Endodermal cell (in vitro differentiated cells): ENCODE results near the gene SMG7. TPM values are rescaled to one million over a fixed set of nuclear protein-coding genes. Genes with fewer than 3 reads are reported as not detected.

Experiments used
- DNase-seq: peaks from one replicate; pipeline ENCODE4 v3.0.0-alpha.2; 2017
- H3K27ac ChIP-seq: 2 replicates; pipeline ENCODE4 v1.5.1; 2013; ENCODE audit warnings: mild to moderate bottlenecking, low read depth, low read length, moderate library complexity
- H3K27me3 ChIP-seq: 2 replicates; pipeline ENCODE4 v1.6.1; 2013; ENCODE audit warnings: mild to moderate bottlenecking, low read length, moderate library complexity; ENCODE audit not compliant: insufficient read depth, control insufficient read depth, poor library complexity, severe bottlenecking
- H3K36me3 ChIP-seq: 2 replicates; pipeline ENCODE4 v1.7.0; 2013; ENCODE audit warnings: mild to moderate bottlenecking, low read length, moderate library complexity; ENCODE audit not compliant: control insufficient read depth, insufficient read depth
- H3K4me1 ChIP-seq: one replicate; pipeline ENCODE4 v1.7.0; 2013; ENCODE audit warnings: low read length; ENCODE audit not compliant: control insufficient read depth, insufficient read depth
- H3K4me3 ChIP-seq: 2 replicates; pipeline ENCODE4 v1.5.1; 2013; ENCODE audit warnings: mild to moderate bottlenecking, low read length, moderate library complexity
- H3K9ac ChIP-seq: 2 replicates; pipeline ENCODE4 v1.6.1; 2013; ENCODE audit warnings: mild to moderate bottlenecking, low read length, moderate library complexity; ENCODE audit not compliant: poor library complexity, severe bottlenecking; ENCODE audit errors: extremely low read depth
- H3K9me3 ChIP-seq: 2 replicates; pipeline ENCODE4 v1.6.1; 2013; ENCODE audit warnings: mild to moderate bottlenecking, low read length, moderate library complexity; ENCODE audit not compliant: control insufficient read depth
- H3K27ac Mint-ChIP-seq: 2 replicates; pipeline ENCODE4 v1.8.0; 2020; ENCODE audit warnings: mixed read lengths
- H3K27me3 Mint-ChIP-seq: 2 replicates; pipeline ENCODE4 v1.8.0; 2021; ENCODE audit warnings: mild to moderate bottlenecking, mixed read lengths; ENCODE audit not compliant: insufficient read depth
- H3K36me3 Mint-ChIP-seq: 2 replicates; pipeline ENCODE4 v1.8.0; 2020; ENCODE audit warnings: low read depth, mixed read lengths
- H3K4me1 Mint-ChIP-seq: 2 replicates; pipeline ENCODE4 v1.8.0; 2020; ENCODE audit warnings: mixed read lengths
- H3K4me3 Mint-ChIP-seq: 2 replicates; pipeline ENCODE4 v1.8.0; 2020; ENCODE audit warnings: mild to moderate bottlenecking, moderate library complexity, mixed read lengths
- H3K9me3 Mint-ChIP-seq: 2 replicates; pipeline ENCODE4 v1.8.0; 2020; ENCODE audit warnings: mild to moderate bottlenecking, mixed read lengths
- WGBS, 2 experiments: methylation state at CpG; one replicate each; pipeline versions ENCODE4 v1.1.5 to v1.1.7; 2013; ENCODE audit warnings: missing lambda C conversion rate in 2 of 2, mixed read lengths in 1 of 2; ENCODE audit not compliant: insufficient coverage in 1 of 2, insufficient read length in 1 of 2; 5-methylcytosine and 5-hydroxymethylcytosine counted together
- total RNA-seq, 2 donors: library from RNA; stranded (reverse); fragmentation: NEBNext Ultra II Directional in 1 of 2; extraction: Animal tissue kit (Norgen Biotek cat#: 25700) in 1 of 2; gene quantifications; 2 replicates in 1 of 2; 3 replicates in 1 of 2; pipeline ENCODE4 v1.2.1, GENCODE V29; 2021
- TF ChIP-seq, protein P1 (sequence below): fragments of 200-600 bp; sonication (generic); conservative IDR thresholded peaks from 2 replicates; pipeline ENCODE4 v1.5.0; 2021; ENCODE audit warnings: antibody characterized with exemption, mild to moderate bottlenecking

SMG7 gene
- total RNA-seq, 2 donors from 2014 or later, result 60.5 to 75.9 TPM

DNA sequence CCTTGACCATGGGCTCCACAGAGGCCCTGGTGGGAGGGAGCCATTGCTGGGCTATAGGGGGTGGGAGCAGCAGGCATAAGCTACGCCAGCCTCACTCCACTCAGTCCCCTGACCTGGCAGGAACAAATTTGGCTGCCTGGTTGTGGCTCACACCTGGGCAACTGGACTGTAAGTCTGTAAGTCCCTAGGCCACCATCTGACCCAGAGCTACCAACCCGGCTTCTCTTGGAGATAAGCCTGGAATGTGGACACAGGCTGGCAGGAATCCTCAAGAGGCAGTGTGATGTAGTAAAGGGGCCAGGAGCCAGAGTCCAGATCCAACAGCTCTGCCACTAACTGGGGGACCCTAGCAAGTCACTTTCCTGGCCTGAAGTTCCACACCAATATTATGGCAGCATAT lies 106.6 kb downstream of the SMG7 start:
- 88% methylated on average over 2 of the region's 2 CpGs; no CpG with 5 or more reads in 1 of the 2 experiments for WGBS, 2 experiments
- Mint-ChIP-seq H3K4me1 (peaks cover 3% of the 10 kb centered on the region), H3K27me3 (no peaks in the 10 kb centered on the region), H3K36me3 (no peaks in the 10 kb centered on the region), H3K4me3 (no peak overlapping the region), H3K9me3 (no peaks in the 10 kb centered on the region), H3K27ac (no peak overlapping the region)
- TF ChIP-seq, protein P1, sequence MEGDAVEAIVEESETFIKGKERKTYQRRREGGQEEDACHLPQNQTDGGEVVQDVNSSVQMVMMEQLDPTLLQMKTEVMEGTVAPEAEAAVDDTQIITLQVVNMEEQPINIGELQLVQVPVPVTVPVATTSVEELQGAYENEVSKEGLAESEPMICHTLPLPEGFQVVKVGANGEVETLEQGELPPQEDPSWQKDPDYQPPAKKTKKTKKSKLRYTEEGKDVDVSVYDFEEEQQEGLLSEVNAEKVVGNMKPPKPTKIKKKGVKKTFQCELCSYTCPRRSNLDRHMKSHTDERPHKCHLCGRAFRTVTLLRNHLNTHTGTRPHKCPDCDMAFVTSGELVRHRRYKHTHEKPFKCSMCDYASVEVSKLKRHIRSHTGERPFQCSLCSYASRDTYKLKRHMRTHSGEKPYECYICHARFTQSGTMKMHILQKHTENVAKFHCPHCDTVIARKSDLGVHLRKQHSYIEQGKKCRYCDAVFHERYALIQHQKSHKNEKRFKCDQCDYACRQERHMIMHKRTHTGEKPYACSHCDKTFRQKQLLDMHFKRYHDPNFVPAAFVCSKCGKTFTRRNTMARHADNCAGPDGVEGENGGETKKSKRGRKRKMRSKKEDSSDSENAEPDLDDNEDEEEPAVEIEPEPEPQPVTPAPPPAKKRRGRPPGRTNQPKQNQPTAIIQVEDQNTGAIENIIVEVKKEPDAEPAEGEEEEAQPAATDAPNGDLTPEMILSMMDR, result no peak
- H3K27ac ChIP-seq, result no peak overlapping the region
- H3K4me1 ChIP-seq, result no peaks in the 10 kb centered on the region
- no peak overlapping the region for H3K9ac ChIP-seq
- no peaks in the 10 kb centered on the region for H3K9me3 ChIP-seq
- H3K4me3 ChIP-seq, result no peak overlapping the region
- DNase-seq, result peak; percentile 47
- no peaks in the 10 kb centered on the region for H3K36me3 ChIP-seq
- H3K27me3 ChIP-seq, result no peaks in the 10 kb centered on the region

DNA sequence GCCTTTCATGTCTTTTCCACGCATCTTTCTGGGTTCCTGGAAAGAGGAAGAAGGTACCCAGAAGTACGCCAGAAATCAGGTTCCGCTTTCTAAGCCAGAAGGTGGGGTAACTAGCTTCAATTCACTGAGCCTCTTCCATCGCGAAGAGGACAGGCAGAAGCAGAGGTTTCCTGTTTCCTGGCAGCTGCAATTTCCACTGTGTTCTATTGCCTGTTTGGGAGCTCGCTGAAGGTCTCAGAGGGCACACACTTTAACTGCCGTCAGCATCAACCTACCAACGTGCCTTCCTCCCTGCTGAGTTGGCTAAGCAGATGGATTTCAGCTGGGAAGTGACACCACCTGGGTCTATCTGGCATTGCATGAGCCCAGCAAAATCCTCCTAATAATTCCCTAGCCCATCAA lies 108.0 kb downstream of the SMG7 start:
- no peaks in the 10 kb centered on the region for H3K9me3 Mint-ChIP-seq

DNA sequence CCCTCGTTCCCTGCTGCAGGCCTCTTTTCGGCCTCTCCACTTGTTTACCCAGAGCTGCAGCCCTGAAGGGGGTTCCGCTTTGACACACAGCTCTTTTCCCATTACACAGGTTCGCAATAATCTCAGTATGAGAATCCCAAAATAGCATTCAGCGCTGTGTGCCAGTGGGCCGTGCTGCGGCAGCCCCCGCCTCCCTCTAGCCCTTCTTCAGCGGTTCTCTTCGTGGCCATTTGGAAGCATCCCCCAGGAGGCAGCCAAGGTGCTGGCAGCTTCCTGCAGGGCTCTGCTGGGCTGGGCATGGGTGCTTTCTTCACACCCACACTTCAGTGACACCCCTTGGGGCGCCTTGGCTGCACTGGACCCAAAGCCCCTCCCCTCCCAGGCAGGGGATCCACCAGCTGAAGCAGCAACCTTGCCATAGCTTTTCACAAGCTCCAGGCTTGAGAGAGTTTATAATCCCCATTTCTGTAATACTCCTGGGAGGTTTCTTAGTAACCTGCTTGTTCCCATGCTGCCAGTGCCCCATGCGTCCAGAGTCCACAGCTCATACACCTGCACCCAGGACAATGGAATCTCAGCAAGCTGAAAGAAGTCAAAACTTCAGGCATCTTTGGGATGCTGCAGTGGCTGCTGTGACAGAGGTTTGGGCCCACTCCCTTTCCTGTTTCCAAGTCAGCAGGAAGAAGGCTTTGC lies 109.9 kb downstream of the SMG7 start:
- DNase-seq, result peak; percentile 46
- Mint-ChIP-seq H3K9me3 (no peaks in the 10 kb centered on the region), H3K4me3 (no peak overlapping the region), H3K27ac (no peak overlapping the region), H3K4me1 (peaks cover 4% of the 10 kb centered on the region), H3K27me3 (no peaks in the 10 kb centered on the region), H3K36me3 (no peaks in the 10 kb centered on the region)
- TF ChIP-seq, protein P1, result no peak
- H3K27ac ChIP-seq, result no peak overlapping the region
- H3K4me3 ChIP-seq, result no peak overlapping the region
- H3K36me3 ChIP-seq, result no peaks in the 10 kb centered on the region
- H3K4me1 ChIP-seq, result no peaks in the 10 kb centered on the region
- H3K9ac ChIP-seq, result no peak overlapping the region
- 95 to 100% methylated on average over 5 to 12 of the region's 12 CpGs for WGBS, 2 experiments
- no peaks in the 10 kb centered on the region for H3K27me3 ChIP-seq
- no peaks in the 10 kb centered on the region for H3K9me3 ChIP-seq

More for the DNA sequence above, 108.0 kb downstream of the SMG7 start:
- no peaks in the 10 kb centered on the region for H3K27me3 Mint-ChIP-seq
- H3K27ac ChIP-seq, result no peak overlapping the region
- H3K4me3 ChIP-seq, result no peak overlapping the region
- H3K36me3 ChIP-seq, result no peaks in the 10 kb centered on the region
- no peak overlapping the region for H3K9ac ChIP-seq
- 63 to 70% methylated on average over 7 to 8 of the region's 8 CpGs for WGBS, 2 experiments
- H3K4me1 ChIP-seq, result no peaks in the 10 kb centered on the region
- DNase-seq, result peak; percentile 87
- peaks cover 4% of the 10 kb centered on the region for H3K4me1 Mint-ChIP-seq
- H3K27me3 ChIP-seq, result no peaks in the 10 kb centered on the region
- no peak overlapping the region for H3K27ac Mint-ChIP-seq
- TF ChIP-seq, protein P1, result peak; percentile 75
- H3K36me3 Mint-ChIP-seq, result no peaks in the 10 kb centered on the region
- H3K9me3 ChIP-seq, result no peaks in the 10 kb centered on the region
- H3K4me3 Mint-ChIP-seq, result no peak overlapping the region
